Progenitor cell of endocrine pancreas (in vitro differentiated cells): ENCODE measurements around the gene P4HA3. TPM values are rescaled to one million over a fixed set of nuclear protein-coding genes. Genes with fewer than 3 reads are reported as not detected.

Experiments
- DNase-seq: peaks from one replicate; pipeline ENCODE4 v3.0.0; 2021; ENCODE audit warnings: low spot score; ENCODE audit not compliant: unreplicated experiment
- H3K27ac Mint-ChIP-seq: 2 replicates; pipeline ENCODE4 v1.8.0; 2021; ENCODE audit warnings: mild to moderate bottlenecking, moderate library complexity, mixed read lengths
- H3K27me3 Mint-ChIP-seq: 2 replicates; pipeline ENCODE4 v1.8.0; 2021; ENCODE audit warnings: mixed read lengths
- H3K36me3 Mint-ChIP-seq: 2 replicates; pipeline ENCODE4 v1.8.0; 2022; ENCODE audit warnings: mixed read lengths; ENCODE audit not compliant: insufficient read depth
- H3K4me1 Mint-ChIP-seq: 2 replicates; pipeline ENCODE4 v1.8.0; 2021; ENCODE audit warnings: low read depth, mixed read lengths
- H3K4me3 Mint-ChIP-seq: 2 replicates; pipeline ENCODE4 v1.8.0; 2021; ENCODE audit warnings: low read depth, mild to moderate bottlenecking, moderate library complexity, mixed read lengths
- H3K9me3 Mint-ChIP-seq: 2 replicates; pipeline ENCODE4 v1.8.0; 2021; ENCODE audit warnings: low read depth, mixed read lengths
- total RNA-seq: library from RNA; stranded (reverse); gene quantifications from 2 replicates; pipeline ENCODE4 v1.2.1, GENCODE V29; 2021
- TF ChIP-seq, protein P1 (sequence below): fragments of 200-600 bp; sonication (generic); IDR thresholded peaks from one replicate; pipeline ENCODE4 v1.5.0; 2021; ENCODE audit warnings: antibody characterized with exemption, mild to moderate bottlenecking; ENCODE audit not compliant: unreplicated experiment

The P4HA3 gene
- total RNA-seq, 1 donor from 2014 or later: 0.17 TPM

DNA sequence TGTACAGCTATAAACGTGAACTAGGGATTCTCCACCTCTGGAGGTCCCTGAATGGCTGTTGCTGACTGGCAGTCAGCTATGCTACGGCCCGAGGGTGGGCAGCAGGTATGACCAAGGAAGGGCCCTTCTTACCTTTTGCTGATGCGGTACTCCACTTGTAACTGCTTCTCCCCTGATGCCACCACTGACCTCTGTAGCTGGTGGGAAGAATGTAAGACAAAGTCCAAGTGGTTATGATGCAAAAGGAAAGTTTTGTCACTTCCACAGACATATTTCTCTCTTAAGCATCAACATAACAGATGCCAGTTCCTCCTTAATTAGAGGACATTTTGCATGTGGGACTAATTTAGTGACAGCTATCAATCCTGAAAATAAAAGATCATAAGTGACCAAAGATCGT lies 32.2 kb downstream of the P4HA3 start:
- TF ChIP-seq, protein P1, sequence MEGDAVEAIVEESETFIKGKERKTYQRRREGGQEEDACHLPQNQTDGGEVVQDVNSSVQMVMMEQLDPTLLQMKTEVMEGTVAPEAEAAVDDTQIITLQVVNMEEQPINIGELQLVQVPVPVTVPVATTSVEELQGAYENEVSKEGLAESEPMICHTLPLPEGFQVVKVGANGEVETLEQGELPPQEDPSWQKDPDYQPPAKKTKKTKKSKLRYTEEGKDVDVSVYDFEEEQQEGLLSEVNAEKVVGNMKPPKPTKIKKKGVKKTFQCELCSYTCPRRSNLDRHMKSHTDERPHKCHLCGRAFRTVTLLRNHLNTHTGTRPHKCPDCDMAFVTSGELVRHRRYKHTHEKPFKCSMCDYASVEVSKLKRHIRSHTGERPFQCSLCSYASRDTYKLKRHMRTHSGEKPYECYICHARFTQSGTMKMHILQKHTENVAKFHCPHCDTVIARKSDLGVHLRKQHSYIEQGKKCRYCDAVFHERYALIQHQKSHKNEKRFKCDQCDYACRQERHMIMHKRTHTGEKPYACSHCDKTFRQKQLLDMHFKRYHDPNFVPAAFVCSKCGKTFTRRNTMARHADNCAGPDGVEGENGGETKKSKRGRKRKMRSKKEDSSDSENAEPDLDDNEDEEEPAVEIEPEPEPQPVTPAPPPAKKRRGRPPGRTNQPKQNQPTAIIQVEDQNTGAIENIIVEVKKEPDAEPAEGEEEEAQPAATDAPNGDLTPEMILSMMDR: no peak
- Mint-ChIP-seq H3K27ac (no peak overlapping the region), H3K27me3 (peaks cover 8% of the 10 kb centered on the region), H3K9me3 (no peaks in the 10 kb centered on the region), H3K4me1 (no peaks in the 10 kb centered on the region), H3K4me3 (no peak overlapping the region), H3K36me3 (no peaks in the 10 kb centered on the region)
- DNase-seq: no peak

DNA sequence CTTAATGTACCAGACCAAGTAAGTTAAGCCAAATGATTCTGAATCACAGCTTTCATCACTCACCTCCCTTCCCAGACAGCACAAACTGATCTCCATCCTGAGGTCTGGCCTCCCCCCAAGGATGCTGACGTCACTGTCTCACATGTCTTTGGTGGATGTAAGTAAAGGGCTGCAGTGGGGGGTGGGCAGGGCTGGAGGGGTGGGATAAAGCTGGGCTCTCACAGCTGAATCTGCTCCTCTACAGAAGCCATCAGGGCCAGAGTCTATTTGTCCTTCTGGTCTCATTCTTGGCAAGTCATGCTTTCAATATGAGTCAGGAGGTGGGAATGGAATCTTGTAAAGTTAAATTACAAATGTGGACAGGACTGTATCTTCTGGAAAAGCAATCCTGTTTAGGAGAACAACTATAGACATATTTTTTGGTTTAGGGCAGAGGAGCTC lies 32.7 kb downstream of the P4HA3 start:
- H3K9me3 Mint-ChIP-seq: no peaks in the 10 kb centered on the region
- H3K27ac Mint-ChIP-seq: no peak overlapping the region
- H3K36me3 Mint-ChIP-seq: no peaks in the 10 kb centered on the region

DNA sequence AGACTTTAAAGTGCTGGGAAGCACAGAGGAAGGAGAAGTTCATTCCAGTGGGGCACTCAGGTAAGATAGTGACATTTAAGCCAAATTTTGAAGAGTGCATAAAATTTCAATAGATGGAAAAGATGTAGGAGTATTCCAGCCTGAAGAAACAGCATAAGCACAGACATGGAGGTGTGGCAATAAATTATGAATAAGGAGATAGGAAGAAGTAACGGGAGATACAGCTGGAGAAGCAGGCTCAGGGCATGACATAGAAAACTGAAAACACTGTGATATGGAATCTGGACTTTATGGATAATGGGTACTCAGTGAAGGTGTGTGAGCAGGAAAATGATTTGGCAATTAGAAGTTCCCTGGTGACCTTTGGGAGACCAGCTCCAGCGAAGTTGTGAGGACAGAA lies 33.3 kb downstream of the P4HA3 start:
- DNase-seq: no peak
- Mint-ChIP-seq H3K27ac (no peak overlapping the region), H3K4me1 (no peaks in the 10 kb centered on the region), H3K9me3 (no peaks in the 10 kb centered on the region), H3K4me3 (no peak overlapping the region), H3K27me3 (peaks cover 10% of the 10 kb centered on the region), H3K36me3 (no peaks in the 10 kb centered on the region)
- TF ChIP-seq, protein P1: no peak

More for the DNA sequence above, 32.7 kb downstream of the P4HA3 start:
- Mint-ChIP-seq H3K4me1 (no peaks in the 10 kb centered on the region), H3K4me3 (no peak overlapping the region), H3K27me3 (peaks cover 8% of the 10 kb centered on the region)
- TF ChIP-seq, protein P1: no peak
- DNase-seq: no peak

DNA sequence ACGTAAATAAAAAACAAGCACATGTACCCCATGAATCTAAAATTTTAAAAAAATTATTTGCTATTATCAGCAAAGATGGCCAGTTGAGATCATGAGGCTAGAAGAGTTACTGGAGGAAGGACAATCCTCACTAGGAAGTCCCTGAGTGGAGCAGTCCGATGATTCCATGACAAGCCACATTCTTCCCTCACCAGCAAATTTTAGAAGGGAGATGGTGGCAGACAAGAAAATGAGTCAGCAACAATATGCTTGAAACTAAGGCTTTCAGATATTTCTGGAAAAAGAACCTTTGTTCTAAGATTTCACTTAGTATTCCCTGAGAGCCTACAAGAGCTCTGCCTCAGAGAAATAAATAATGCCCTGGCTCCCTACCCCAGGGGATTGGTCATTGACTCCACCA lies 34.9 kb downstream of the P4HA3 start:
- TF ChIP-seq, protein P1: no peak
- H3K27ac Mint-ChIP-seq: no peak overlapping the region
- H3K4me3 Mint-ChIP-seq: no peak overlapping the region
- no peaks in the 10 kb centered on the region for H3K4me1 Mint-ChIP-seq
- H3K36me3 Mint-ChIP-seq: no peaks in the 10 kb centered on the region
- peaks cover 12% of the 10 kb centered on the region for H3K27me3 Mint-ChIP-seq
- no peak for DNase-seq
- no peaks in the 10 kb centered on the region for H3K9me3 Mint-ChIP-seq

DNA sequence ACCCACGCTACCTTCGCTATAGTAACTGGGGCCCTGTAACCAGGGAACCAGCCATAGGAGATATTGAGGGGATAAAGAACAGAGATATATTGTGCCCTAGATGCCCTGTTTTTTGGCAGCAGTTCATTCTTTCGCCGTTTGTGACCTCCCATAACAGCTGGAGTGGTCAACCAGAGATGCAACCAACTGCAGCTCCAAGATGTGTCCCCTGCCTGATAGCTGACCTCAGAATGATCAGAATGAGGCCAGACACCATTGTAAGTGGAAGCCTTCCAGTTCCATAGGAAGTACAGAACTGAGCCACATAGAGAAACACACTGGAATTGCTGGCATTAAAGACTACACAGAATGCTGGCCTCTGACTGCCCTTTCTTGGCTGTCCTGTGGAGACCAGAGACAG lies 39.2 kb downstream of the P4HA3 start:
- Mint-ChIP-seq H3K27ac (no peak overlapping the region), H3K9me3 (no peaks in the 10 kb centered on the region), H3K27me3 (peaks cover 23% of the 10 kb centered on the region), H3K36me3 (no peaks in the 10 kb centered on the region), H3K4me3 (no peak overlapping the region), H3K4me1 (no peaks in the 10 kb centered on the region)
- TF ChIP-seq, protein P1: no peak
- DNase-seq: no peak
